Thyroid gland (tissue), 4 donors: Measurements from ENCODE around the gene ATP2B1.

Experiments used
- CTCF ChIP-seq, 6 experiments: fragments of 200-600 bp in 3 of 6; fragments of 450-650 bp in 3 of 6; sonication (generic) in 3 of 6; IDR thresholded peaks; one replicate each; pipeline ENCODE4 v1.5.1; 2016 to 2019; ENCODE audit warnings: antibody characterized with exemption in 6 of 6, mild to moderate bottlenecking in 2 of 6, inconsistent platforms in 1 of 6, moderate library complexity in 1 of 6
- POLR2A ChIP-seq, 2 donors: fragments of 450-650 bp; IDR thresholded peaks; one replicate each; pipeline ENCODE4 v1.6.1; 2017; ENCODE audit warnings: antibody characterized with exemption in 2 of 2, mild to moderate bottlenecking in 2 of 2, moderate library complexity in 1 of 2

- TF ChIP-seq CTCF (IDR thresholded peaks at IDR 0.05) (no peak), POLR2A (IDR thresholded peaks at IDR 0.05) (no peak)
Measured at GRCh38 chr12:89710873-89711750, 2.5 kb upstream of the ATP2B1 start.
